CD4-positive, alpha-beta T cell (primary cell): ENCODE results near the gene STAG3. TPM values are rescaled to one million over a fixed set of nuclear protein-coding genes. Genes with fewer than 3 reads are reported as not detected.
"Not testable (repeated sequence)": the region's sequence is repeated elsewhere in the genome, so short reads cannot be mapped to it uniquely, and the experiment has no call there.

ENCODE experiments used
- ATAC-seq: fragments of 200-7000 bp; cut with Tn5 transposase; one replicate; pipeline ENCODE4 v1.10.0; 2022; ENCODE audit warnings: mild to moderate bottlenecking; ENCODE audit not compliant: poor library complexity
- CTCF ChIA-PET: fragments of 350-600 bp; sonication (Branson Sonifier 250); formaldehyde crosslinking; loops from one replicate; lab custom pipeline; 2021; ENCODE audit warnings: antibody characterized with exemption, inconsistent platforms; lab: Charles Lee
- POLR2A ChIA-PET: fragments of 350-600 bp; sonication (Branson Sonifier 250); formaldehyde crosslinking; loops from one replicate; lab custom pipeline; 2021; ENCODE audit warnings: antibody characterized with exemption, inconsistent platforms; lab: Charles Lee
- DNase-seq, 14 experiments: peaks; one replicate each; pipeline ENCODE4 v3.0.0-alpha.2; 2013 to 2020; ENCODE audit warnings: mixed read lengths in 2 of 14
- H3K27ac ChIP-seq, 2 donors: one replicate each; pipeline versions ENCODE4 v1.5.1 to v1.7.0; 2013; ENCODE audit warnings: low read length in 2 of 2, low read depth in 1 of 2, mild to moderate bottlenecking in 1 of 2
- H3K27me3 ChIP-seq, 2 experiments: 1 replicate in 1 of 2; 2 replicates in 1 of 2; pipeline versions ENCODE4 v1.6.1 to v1.7.0; 2013; ENCODE audit warnings: low read length in 2 of 2, control low read depth in 1 of 2, mild to moderate bottlenecking in 1 of 2, moderate library complexity in 1 of 2; ENCODE audit not compliant: insufficient read depth in 2 of 2, control insufficient read depth in 1 of 2
- H3K36me3 ChIP-seq: one replicate; pipeline ENCODE4 v1.6.1; 2013; ENCODE audit warnings: low read length, control low read depth; ENCODE audit not compliant: insufficient read depth
- H3K4me1 ChIP-seq: one replicate; pipeline ENCODE4 v1.6.1; 2013; ENCODE audit warnings: low read length, control low read depth; ENCODE audit not compliant: insufficient read depth
- H3K4me3 ChIP-seq: one replicate; pipeline ENCODE4 v1.5.1; 2013; ENCODE audit warnings: mild to moderate bottlenecking, low read length, moderate library complexity
- H3K9me3 ChIP-seq, 2 experiments: 1 replicate in 1 of 2; 2 replicates in 1 of 2; pipeline versions ENCODE4 v1.6.1 to v1.7.0; 2013; ENCODE audit warnings: low read length in 2 of 2, mild to moderate bottlenecking in 2 of 2, control low read depth in 1 of 2, moderate library complexity in 1 of 2; ENCODE audit not compliant: control insufficient read depth in 1 of 2, insufficient read depth in 1 of 2
- H3K27ac Mint-ChIP-seq: one replicate; pipeline ENCODE4 v1.8.0; 2020; ENCODE audit warnings: mixed read lengths
- H3K27me3 Mint-ChIP-seq: one replicate; pipeline ENCODE4 v1.8.0; 2021; ENCODE audit warnings: mixed read lengths
- H3K36me3 Mint-ChIP-seq: one replicate; pipeline ENCODE4 v1.8.0; 2021; ENCODE audit warnings: low read depth, mixed read lengths
- H3K4me1 Mint-ChIP-seq: one replicate; pipeline ENCODE4 v1.8.0; 2021; ENCODE audit warnings: low read depth, mixed read lengths
- H3K4me3 Mint-ChIP-seq: one replicate; pipeline ENCODE4 v1.8.0; 2020; ENCODE audit warnings: mild to moderate bottlenecking, mixed read lengths
- H3K9me3 Mint-ChIP-seq: one replicate; pipeline ENCODE4 v1.8.0; 2020; ENCODE audit warnings: mixed read lengths
- intact Hi-C, 2 experiments: fragments of 100-400 bp; cut with DNase I in 1 of 2; cut with micrococcal nuclease in 1 of 2; formaldehyde crosslinking; loops; one replicate each; pipeline versions ENCODE4 v1.15.1 to v1.9.0; 2023 to 2025; cut with DNase I, micrococcal nuclease
- total RNA-seq, 174 experiments: library from RNA in 2 of 174; stranded (reverse) in 2 of 174; gene quantifications; one replicate each; pipeline ENCODE4 v1.2.3 and lab custom pipeline; 2021 to 2026
- TF ChIP-seq, protein P1 (sequence below): fragments of 200-600 bp; IDR thresholded peaks from one replicate; pipeline ENCODE4 v1.8.0; 2022; ENCODE audit warnings: antibody characterized with exemption, mild to moderate bottlenecking

STAG3 gene
- total RNA-seq, 2 experiments from 2014 or later: 4.0 to 5.5 TPM

DNA sequence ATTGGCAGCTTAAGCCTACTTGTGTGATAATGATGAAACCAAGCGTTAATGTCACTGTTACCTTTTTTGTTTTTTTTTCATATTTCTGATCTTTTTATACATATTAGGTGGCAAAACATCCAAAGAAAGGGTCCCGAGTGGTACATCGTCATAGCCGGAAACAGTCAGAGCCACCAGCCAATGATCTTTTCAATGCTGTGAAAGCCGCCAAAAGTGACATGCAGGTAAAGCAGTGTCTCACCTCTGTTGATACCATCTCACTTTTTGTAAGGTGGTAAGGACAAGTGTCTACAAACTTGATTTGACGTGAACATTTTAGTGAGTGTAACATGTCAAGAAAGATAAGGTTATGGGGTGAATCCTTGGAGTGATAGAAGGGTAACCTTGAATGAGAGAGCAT is 4.9 kb downstream of the STAG3 start:
- peak overlapping the region; percentile 90 for H3K27ac Mint-ChIP-seq
- H3K27me3 Mint-ChIP-seq, CTCF ChIA-PET, H3K27ac ChIP-seq, H3K36me3 ChIP-seq, H3K27me3 ChIP-seq, H3K4me3 ChIP-seq, intact Hi-C loops, H3K9me3 Mint-ChIP-seq, H3K36me3 Mint-ChIP-seq: not testable (repeated sequence)
- H3K4me3 Mint-ChIP-seq: peak overlapping the region; percentile 48
- DNase-seq (peak in 3 of 14 experiments; percentile 37 to 62 (median 48)), ATAC-seq (peak; percentile 19)
- H3K9me3 ChIP-seq: peaks cover 0 to 15% of the 10 kb centered on the region in 2 experiments
- peaks cover 30% of the 10 kb centered on the region for H3K4me1 ChIP-seq
- H3K4me1 Mint-ChIP-seq: peaks cover 34% of the 10 kb centered on the region
- POLR2A ChIA-PET: interaction anchor here (1.1 to 8.9 kb wide), 3 partner anchors 17 to 36 kb away, joined by 3 to 109 read pairs (median 4); partner anchors contain the start of genes GAL3ST4 and TRAPPC14

DNA sequence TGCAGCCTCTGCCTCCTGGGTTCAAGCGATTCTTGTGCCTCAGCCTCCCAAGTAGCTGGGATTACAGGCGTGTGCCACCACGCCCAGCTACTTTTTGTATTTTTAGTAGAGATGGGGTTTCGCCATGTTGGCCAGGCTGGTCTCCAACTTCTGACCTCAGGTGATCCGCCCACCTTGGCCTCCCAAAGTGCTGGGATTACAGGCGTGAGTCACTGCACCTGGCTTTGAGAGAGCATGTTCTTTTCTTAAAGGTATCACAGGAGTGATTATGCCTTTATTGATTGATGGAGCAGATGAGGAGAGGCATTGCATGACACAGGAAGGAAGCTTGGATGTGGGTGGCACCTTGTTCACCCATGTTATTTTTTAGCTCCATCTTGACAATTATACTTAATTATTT is 5.4 kb downstream of the STAG3 start:
- H3K27ac ChIP-seq, H3K4me3 Mint-ChIP-seq, H3K36me3 ChIP-seq, intact Hi-C loops, H3K4me3 ChIP-seq, H3K36me3 Mint-ChIP-seq, H3K27me3 ChIP-seq, DNase-seq, H3K9me3 Mint-ChIP-seq, H3K9me3 ChIP-seq, H3K27me3 Mint-ChIP-seq, ATAC-seq: not testable (repeated sequence)
- POLR2A ChIA-PET: interaction anchor here (0.7 to 8.9 kb wide), 4 partner anchors 17 to 37 kb away, joined by 3 to 109 read pairs (median 3); partner anchors contain the start of gene GAL3ST4
- H3K4me1 ChIP-seq: peaks cover 25% of the 10 kb centered on the region
- Mint-ChIP-seq H3K27ac (peak overlapping the region; percentile 90), H3K4me1 (peaks cover 30% of the 10 kb centered on the region)
- CTCF ChIA-PET: interaction anchor here (1.2 kb wide), 1 partner anchor 25 kb away, joined by 3 read pairs; no protein-coding TSS in a partner anchor

DNA sequence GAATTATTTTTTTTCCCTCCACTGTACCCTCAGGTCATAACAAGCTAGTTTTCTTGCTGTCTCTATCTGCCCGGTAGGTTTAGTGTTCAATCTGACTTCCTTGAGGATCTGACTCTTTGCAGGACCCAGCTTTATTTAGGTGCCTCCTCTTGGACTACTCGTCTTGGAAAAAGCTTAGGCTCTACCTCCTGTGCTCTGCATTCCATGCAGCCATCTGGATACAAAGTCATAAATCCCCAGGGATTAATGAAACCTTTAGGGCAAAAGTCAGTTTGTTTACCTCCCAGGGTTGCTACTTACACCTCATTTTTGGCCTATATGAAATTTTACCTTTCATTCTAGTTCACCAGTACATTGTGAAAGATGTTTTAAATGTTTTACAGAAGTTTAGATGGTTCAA is 8.0 kb downstream of the STAG3 start:
- H3K36me3 ChIP-seq: no peaks in the 10 kb centered on the region
- H3K4me1 ChIP-seq: peaks cover 6% of the 10 kb centered on the region
- H3K27ac ChIP-seq: no peak overlapping the region
- ChIA-PET CTCF (no interaction called here), POLR2A (interaction anchor here (1.0 kb wide), 1 partner anchor 8 kb away, joined by 5 read pairs; the partner anchor contains the start of genes GPC2 and STAG3)
- no peaks in the 10 kb centered on the region for H3K9me3 Mint-ChIP-seq
- no peak for ATAC-seq
- no peaks in the 10 kb centered on the region for H3K27me3 ChIP-seq
- no peak overlapping the region for H3K4me3 Mint-ChIP-seq
- peaks cover 0 to 3% of the 10 kb centered on the region in 2 experiments for H3K9me3 ChIP-seq
- H3K27ac Mint-ChIP-seq: no peak overlapping the region
- peaks cover 37% of the 10 kb centered on the region for H3K4me1 Mint-ChIP-seq
- no peaks in the 10 kb centered on the region for H3K36me3 Mint-ChIP-seq
- no peaks in the 10 kb centered on the region for H3K27me3 Mint-ChIP-seq
- intact Hi-C loops: no loop called here
- H3K4me3 ChIP-seq: no peak overlapping the region
- DNase-seq: no peak
- TF ChIP-seq, protein P1, sequence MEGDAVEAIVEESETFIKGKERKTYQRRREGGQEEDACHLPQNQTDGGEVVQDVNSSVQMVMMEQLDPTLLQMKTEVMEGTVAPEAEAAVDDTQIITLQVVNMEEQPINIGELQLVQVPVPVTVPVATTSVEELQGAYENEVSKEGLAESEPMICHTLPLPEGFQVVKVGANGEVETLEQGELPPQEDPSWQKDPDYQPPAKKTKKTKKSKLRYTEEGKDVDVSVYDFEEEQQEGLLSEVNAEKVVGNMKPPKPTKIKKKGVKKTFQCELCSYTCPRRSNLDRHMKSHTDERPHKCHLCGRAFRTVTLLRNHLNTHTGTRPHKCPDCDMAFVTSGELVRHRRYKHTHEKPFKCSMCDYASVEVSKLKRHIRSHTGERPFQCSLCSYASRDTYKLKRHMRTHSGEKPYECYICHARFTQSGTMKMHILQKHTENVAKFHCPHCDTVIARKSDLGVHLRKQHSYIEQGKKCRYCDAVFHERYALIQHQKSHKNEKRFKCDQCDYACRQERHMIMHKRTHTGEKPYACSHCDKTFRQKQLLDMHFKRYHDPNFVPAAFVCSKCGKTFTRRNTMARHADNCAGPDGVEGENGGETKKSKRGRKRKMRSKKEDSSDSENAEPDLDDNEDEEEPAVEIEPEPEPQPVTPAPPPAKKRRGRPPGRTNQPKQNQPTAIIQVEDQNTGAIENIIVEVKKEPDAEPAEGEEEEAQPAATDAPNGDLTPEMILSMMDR: no peak

DNA sequence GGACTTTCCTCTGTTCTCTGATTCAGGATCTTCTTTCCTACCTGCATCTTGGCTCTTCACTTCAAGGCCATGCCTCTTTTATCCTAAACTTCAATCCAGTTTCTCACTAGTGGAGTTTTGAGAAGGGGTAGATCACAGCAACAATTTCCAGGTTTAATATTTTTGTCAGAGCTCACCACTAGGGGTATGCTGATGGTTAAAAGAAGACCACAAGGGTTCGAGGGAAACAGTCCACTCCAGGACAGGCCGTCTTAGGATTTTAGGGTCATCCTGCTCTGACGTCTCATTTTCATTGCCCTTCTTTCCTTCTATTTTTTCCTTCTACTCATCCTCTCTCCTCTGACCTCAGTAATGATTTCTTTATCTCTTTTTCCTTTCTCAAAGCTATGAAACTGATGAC is 11.3 kb downstream of the STAG3 start:
- Mint-ChIP-seq H3K9me3 (no peaks in the 10 kb centered on the region), H3K27ac (no peak overlapping the region), H3K4me1 (peaks cover 39% of the 10 kb centered on the region), H3K36me3 (no peaks in the 10 kb centered on the region), H3K4me3 (no peak overlapping the region), H3K27me3 (no peaks in the 10 kb centered on the region)
- H3K9me3 ChIP-seq: no peaks in the 10 kb centered on the region
- ATAC-seq (no peak), DNase-seq (no peak)
- H3K4me1 ChIP-seq: no peaks in the 10 kb centered on the region
- no peaks in the 10 kb centered on the region for H3K36me3 ChIP-seq
- TF ChIP-seq, protein P1: no peak
- intact Hi-C loops: no loop called here
- POLR2A ChIA-PET: no interaction called here
- no peaks in the 10 kb centered on the region for H3K27me3 ChIP-seq
- CTCF ChIA-PET: no interaction called here
- H3K27ac ChIP-seq: no peak overlapping the region
- H3K4me3 ChIP-seq: no peak overlapping the region
